ENCODE results near the gene CAPN5.

- TF ChIP-seq CTCF (IDR thresholded peaks at IDR 0.05) (peak; percentile 32), POLR2AphosphoS5 (IDR thresholded peaks at IDR 0.05; ENCODE audit: low read depth, low read length) (no peak), SIN3A (IDR thresholded peaks at IDR 0.05; ENCODE audit: borderline replicate concordance, insufficient read depth, low read depth, low read length) (no peak), TCF7L2 (IDR thresholded peaks at IDR 0.05; ENCODE audit: low read depth, low read length) (no peak)
These were observed 28.1 kb downstream of the CAPN5 start for GRCh38 chr11:77094841-77095365.
